GM18502 (cell line): ENCODE data around the gene SLC6A15.
A peak's percentile ranks its signal among the peaks of the same experiment; 100 is the strongest.

ENCODE experiments used
- ATAC-seq: cut with Tn5 transposase; IDR thresholded peaks from one replicate; pipeline ENCODE4 v1.9.1; 2021; ENCODE audit warnings: mild to moderate bottlenecking; ENCODE audit not compliant: unreplicated experiment, poor library complexity

Gene SLC6A15

GRCh38 chr12:84875241-84875640 is 37.4 kb downstream of the SLC6A15 start:
- no peak for ATAC-seq

- peak; percentile 7 for ATAC-seq
Observed at GRCh38 chr12:84874825-84875139, 37.8 kb downstream of the SLC6A15 start.

GRCh38 chr12:84874125-84874824 is 38.3 kb downstream of the SLC6A15 start:
- peak; percentile 97 for ATAC-seq

- no peak for ATAC-seq
Observed at GRCh38 chr12:84862186-84862585, 50.4 kb downstream of the SLC6A15 start.

GRCh38 chr12:84860718-84861117 is 51.9 kb downstream of the SLC6A15 start:
- no peak for ATAC-seq

- ATAC-seq = no peak
Observed at GRCh38 chr12:84858796-84859195, 53.8 kb downstream of the SLC6A15 start.

GRCh38 chr12:84857525-84858208 is 54.9 kb downstream of the SLC6A15 start:
- ATAC-seq = no peak

- ATAC-seq = no peak
Observed at GRCh38 chr12:84856156-84856900, 56.3 kb downstream of the SLC6A15 start.

- ATAC-seq = no peak
Observed at GRCh38 chr12:84843593-84844144, 68.9 kb downstream of the SLC6A15 start.

- ATAC-seq = peak; percentile 85
Observed at GRCh38 chr12:84842406-84843013, 70.1 kb downstream of the SLC6A15 start.

- no peak for ATAC-seq
Observed at GRCh38 chr12:84841591-84841990, 71.0 kb downstream of the SLC6A15 start.

GRCh38 chr12:84840356-84840755 is 72.2 kb downstream of the SLC6A15 start:
- no peak for ATAC-seq

- no peak for ATAC-seq
Observed at GRCh38 chr12:84826925-84827324, 85.7 kb downstream of the SLC6A15 start.

- peak; percentile 63 for ATAC-seq
Observed at GRCh38 chr12:84825149-84825548, 87.5 kb downstream of the SLC6A15 start.

GRCh38 chr12:84822525-84822924 is 90.1 kb downstream of the SLC6A15 start:
- no peak for ATAC-seq

GRCh38 chr12:84816916-84817695 is 95.5 kb downstream of the SLC6A15 start:
- no peak for ATAC-seq

GRCh38 chr12:84814664-84815245 is 97.8 kb downstream of the SLC6A15 start:
- ATAC-seq = no peak

- ATAC-seq = peak; percentile 69
Observed at GRCh38 chr12:84813780-84814663, 98.6 kb downstream of the SLC6A15 start.

GRCh38 chr12:84811291-84811690 is 101.3 kb downstream of the SLC6A15 start:
- ATAC-seq = no peak
